ENCODE results near the gene EMID1.
"Not testable (repeated sequence)": the region's sequence is repeated elsewhere in the genome, so short reads cannot be mapped to it uniquely, and the experiment has no call there.

EMID1 gene

DNA sequence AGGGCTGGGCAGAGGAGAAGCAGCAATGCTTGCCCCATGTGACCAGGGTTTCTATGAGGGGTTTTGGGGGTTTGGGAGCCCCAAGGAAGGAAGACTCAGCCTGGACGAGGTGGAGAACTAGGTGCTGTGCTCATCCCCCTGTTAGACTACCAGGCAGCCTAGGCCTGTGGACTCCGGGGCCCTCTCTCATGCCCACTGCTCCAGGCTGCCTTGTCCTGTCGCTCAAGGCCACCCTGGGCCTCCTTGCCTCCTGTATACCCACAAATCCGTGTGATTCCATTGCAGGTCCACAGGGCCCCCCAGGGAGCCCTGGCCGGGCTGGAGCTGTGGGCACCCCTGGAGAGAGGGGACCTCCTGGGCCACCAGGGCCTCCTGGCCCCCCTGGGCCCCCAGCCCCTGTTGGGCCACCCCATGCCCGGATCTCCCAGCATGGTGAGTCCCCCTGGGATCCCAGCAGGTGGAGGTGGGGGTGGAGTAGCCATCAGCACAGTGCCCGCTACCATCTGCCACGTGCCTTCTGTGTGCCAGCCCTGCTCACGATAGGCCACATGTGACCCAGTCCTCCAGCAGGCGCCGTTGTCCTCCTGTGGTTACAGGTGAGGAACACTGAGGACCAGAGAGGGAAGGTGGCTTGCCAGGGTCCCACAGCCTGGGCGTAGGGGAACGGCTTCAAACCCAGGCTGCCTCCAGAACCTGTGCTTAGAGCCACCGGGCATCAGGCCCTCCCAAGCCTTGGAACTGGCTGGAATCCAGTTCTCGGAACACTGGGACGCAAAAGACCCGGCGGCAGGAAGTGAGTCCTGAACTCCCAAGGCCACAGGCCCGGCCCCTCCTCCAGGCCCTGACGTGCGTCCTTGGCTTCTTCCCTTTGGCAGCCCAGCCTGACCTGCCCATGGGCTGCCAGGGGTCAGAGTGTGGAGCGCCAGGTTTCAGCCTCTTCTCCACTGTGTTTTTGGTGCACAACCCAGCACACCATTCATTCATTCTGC is 26.6 kb downstream of the EMID1 start:
- DNase-seq, result no peak

DNA sequence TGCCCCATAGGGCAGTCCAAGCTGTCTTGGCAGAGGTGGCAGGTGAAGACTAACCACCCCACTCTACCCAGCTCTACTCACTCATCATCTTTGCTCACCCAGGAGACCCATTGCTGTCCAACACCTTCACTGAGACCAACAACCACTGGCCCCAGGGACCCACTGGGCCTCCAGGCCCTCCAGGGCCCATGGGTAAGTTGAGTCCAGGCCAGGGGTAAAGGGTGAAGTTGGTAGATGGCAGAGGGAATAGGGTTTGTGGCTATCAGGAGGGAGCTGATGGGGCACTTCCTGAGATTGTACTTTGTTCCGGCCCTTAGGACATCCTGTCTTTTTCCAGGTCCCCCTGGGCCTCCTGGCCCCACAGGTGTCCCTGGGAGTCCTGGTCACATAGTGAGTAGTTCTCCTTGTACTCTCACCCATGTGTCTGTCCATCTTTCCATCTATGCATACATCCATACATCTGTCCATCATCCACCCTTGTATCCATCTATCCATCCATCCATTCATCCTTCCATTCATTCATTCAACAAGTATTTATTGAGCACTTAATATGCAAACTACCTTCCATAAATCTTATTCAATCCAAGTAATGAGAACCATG is 27.7 kb downstream of the EMID1 start:
- DNase-seq, result no peak

DNA sequence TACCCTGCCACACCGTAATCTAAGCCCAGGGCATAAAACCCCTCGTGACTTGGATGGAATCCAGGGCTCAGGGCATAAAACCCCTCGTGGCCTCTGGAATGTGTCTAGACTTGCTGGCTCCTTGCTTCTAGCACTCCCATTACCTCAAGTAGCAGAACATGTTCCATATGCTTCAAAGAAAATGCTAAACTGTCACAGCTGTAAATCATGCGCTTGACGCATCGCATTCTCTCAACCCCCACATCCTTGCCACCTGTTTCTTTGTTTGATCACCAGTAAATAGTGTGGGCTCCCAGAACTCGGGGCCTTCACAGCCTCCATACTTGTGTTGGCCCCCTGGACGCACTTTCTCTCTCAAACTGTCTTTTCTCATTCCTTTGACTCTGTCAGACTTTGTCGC is 34.8 kb downstream of the EMID1 start:
- not testable (repeated sequence) for DNase-seq

DNA sequence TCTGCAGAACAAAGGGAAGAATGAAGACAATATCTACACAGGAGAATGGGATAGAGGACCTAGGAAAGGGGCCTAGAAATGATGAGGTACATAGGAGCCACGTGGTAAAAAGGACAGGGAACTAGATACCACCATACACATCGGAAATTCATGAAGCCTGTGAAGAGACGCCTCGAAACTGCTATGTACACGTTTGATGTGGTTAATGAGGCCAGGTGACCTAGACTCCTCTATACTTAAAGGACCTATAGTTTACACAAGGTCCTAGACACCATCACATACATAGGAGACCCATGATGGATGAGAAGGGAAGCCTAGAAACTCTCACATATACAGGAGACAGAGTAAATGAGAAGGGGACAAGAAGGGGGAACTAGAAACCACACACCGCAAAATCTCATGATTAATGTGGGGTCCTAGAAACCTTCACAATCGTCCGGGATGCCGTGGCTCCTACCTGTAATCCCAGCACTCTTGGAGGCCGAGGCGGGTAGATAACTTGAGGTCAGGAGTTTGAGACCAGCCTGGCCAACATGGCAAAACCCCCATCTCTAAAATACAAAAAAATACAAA is 38.3 kb downstream of the EMID1 start:
- no peak for DNase-seq

DNA sequence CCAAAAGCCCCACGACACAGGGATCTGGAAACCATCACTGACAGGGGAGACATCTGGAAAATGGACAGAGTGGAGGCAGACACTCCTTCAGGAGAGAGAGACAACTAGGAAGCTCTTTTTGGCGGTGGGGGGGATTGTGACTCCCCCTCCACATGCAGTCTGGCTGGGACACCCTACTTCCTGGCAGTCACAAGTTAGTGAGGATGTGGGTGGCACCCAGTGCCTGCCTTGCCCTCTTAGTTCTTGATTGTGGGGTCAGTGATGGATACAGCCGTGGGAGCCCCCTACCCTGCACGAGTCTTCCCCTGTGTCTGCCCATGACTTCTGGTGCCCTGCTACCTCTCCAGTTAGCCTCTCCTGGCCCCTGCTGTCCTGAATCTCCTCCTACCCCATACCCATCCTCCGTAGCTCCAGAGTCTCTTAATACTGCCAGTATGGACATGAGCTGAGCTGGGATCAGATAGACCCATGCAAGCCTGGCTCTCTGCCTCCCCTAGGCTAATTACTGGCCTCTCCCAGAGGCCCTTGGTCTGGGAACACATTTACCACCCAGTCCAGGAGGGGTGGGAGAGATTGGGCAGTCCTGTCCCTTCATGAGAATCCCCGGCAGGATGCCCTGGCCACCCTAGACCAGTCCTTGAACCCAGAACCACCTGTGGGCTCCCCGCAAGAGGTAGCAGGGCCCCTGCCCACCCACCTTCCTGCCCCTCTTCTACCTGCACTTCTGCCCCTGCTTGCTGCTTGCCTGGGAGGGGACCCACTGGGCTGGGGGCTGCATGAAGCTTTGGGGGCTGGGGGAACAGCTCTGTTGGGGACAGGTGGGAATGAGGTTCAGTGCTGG is 39.3 kb downstream of the EMID1 start:
- DNase-seq, result no peak

DNA sequence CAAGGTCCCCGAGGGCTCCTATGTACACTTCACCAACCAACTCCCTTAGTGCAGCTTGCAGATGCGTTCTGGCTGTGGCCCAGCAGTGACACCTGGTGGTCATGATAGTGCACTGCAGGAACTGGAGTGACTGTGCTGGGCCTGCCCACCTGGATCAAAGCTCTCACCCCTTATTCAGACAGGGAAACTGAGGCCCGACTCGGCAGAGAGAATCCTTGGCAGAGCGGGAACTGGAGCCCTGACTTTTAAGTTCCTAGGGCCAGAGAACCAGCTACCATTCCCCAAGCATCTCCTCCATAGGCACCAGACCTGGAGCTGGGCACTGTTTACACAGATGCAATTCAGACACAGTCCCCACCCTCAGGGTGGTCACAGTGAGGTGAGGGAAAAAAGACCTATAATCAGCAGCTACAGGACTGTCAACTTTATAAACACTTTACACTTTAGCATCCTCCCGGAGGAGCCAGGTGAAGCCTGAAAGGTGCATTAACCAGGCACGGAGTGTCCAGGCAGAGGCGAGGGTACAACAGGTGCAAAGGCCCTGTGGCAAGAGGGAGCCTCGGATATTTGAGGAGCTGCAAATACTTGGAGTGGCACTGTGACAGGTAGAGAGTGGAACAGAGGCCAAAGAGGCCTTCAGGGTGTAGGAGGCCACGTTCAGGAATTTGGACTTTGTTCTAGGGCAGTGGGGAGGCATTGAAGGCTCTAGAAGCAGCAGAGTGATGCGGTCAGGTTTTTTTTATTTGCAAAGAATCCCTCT is 40.1 kb downstream of the EMID1 start:
- peak; percentile 45 for DNase-seq

DNA sequence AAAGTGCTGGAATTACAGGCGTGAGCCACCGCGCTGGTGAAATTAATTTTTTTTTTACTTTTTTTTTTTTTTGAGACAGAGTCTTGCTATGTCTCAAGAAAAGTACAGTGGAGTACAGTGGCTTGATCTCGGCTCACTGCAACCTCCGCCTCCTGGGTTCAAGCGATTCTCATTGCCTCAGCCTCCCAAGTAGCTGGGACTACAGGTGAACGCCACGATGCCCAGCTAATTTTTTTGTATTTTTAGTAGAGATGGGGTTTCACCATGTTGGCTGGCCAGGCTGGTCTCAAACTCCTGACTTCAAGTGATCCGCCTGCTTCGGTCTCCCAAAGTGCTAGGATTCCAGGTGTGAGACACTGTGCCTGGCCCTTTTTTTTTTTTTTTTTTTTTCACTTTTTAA is 42.2 kb downstream of the EMID1 start:
- not testable (repeated sequence) for DNase-seq

DNA sequence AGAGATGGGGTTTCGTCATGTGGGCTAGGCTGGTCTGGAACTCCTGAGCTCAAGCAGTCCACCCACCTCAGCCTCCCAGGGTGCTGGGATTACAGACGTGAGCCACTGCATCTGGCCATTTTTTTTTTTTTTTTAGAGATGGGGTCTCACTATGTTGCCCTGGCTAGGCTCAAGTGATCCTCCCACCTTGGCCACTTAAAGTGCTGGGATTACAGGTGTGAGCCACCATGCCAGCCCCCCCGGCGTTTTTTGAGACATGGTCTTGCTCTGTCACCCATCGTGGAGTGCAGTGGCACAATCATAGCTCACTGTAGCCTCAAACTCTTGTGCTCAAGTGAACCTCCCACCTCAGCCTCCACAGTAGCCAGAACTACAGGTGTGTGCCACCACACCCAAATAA is 45.6 kb downstream of the EMID1 start:
- DNase-seq, result no peak

DNA sequence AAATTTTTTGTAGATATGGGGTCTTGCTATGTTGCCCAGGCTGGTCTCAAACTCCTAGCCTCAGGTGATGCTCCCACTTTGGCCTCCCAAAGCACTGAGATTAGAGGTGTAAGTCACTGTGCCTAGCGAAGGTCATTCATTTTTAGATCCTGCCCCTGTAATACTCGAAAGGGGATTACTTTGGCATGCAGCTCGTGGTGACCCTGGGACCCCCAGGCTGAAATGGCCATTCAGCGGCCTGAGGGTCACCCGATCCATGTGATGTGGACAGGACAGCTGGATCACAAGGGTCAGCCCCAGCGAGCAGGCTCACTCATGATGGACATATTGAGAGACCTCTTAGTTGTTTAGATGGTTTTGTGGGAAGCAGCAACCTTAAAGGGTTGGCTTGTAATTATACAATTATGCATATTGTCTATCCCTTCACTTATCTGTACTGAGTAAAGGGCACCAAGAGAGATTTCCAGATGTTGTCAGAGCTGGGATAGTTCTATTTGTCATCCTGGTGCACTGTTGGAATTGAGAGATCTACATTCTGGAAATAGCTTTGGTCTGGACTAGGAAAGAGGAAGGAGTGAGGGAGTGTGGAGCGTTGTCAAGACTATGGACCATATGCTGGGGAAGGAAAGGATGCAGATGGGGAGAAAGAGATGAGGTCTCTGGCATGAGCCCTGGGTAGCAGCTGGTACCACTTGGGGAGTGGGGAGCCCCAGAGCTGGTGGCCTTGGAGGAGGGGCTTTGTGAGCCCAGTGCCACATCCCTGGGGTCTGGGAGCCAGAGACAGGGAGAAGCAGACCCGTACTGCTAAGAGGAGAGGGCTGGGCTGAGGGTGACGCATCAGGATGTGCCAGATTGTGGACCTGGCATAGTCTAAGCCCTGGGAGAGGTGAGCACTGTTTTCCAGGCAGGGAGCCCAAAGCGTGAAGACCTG is 46.5 kb downstream of the EMID1 start:
- no peak for DNase-seq

DNA sequence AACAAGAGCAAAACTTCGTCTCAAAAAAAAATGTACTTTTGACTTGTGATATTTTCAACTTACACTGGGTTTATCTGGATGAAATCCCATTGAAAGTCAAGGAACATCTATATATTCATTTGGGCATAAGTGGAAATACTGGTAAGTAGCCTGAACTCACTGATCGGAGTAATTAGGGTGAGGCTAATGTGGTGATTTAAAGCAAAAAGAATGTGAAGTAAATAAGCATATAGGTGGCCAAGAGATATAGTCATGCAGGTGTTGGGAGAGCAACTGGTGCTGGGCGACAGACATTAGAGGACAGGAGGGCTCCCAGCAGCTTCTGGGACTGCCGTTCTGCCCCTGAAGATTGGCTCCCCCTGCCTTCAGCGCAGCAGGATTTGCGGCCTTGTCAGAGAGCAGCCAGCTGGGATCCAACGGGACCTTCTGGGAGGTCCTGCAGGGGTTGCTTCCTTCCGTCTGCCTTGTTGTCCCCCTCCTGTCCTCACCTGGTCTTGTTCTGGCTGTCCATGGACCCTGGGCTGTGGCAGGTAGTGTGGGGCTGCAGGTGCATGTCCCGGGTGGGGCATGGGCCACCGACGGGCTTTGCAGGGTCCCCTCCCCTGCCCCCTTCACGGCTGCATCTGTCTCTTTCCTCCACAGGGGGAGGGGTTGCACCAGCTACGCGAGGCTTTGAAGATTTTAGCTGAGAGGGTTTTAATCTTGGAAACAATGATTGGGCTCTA is 48.0 kb downstream of the EMID1 start:
- no peak for DNase-seq

DNA sequence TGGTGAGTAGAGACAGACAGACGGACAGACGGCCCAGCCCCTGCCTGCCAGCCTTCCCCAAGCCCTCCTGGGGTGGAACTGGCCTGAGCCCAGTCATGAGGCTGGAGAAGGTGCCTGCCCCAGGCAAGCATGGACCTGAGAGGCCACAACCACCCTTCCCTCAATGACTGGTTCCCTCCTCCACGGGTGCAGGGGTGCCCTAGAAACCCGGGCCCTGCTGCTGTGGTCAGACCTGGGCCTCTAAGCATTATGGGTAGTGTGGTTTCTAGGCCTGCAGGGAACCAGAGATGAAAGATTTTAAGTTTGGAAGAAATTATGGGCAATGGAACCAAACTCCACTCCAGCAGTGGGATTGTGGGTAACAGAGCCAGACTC is 48.6 kb downstream of the EMID1 start:
- no peak for DNase-seq

DNA sequence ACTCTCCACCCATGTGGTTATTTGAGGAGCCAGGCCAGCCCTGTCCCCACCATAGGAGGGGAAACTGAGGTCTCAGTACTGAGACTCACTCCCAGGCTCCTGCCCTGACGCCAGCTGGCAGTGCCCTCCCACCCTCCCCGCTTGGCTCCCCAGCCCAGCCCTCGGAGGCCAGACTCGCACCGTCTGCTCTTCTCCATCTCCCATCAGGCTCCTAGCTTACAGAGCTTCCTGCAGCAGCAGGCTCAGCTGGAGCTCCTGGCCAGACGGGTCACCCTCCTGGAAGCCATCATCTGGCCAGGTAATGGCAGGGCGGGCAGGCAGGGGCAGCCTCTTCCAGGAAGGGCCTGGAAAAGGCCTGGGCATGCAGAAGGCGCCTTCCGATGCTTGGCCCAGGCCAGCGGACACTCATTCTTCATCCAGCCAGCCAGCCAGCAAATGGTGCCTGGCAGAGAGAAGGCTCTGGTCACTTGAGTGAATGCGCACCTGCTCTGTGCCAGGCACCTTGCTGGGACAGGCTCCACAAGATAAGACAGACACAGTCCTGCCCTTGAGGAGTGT is 49.4 kb downstream of the EMID1 start:
- no peak for DNase-seq

DNA sequence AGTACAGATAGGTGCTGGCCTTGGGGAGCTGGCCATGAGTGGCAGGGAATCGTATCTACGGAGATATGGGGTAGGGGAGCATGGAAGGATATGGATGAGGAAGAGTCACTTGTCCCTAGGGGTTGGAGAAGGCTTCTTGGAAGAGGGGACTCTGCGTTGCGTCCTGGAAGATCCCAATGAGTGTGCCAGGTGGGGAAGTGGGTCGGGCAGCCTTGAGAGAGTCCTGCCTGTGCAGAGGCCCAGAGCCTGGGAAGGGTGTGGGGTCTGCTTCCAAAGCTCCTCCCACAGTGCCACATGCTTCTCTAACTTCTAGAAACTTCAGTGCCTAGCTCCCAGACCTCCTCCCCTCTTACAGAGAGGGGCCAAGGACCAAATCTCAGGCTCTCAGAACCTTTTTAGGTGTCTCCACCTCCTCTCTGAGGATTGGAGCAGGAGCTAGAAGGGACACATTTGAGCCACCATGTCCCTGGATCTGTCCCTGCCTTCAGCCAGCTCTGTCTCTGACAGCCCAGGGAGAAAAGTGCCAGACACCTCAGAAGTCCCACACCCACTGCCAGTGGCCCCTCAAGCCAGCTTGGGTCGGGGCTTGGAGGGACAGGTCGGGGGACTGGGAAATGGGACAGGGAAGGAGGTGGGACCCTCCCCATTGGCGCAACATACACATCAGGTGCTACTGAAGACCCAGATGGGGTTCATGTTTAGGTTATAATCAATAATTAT is 51.1 kb downstream of the EMID1 start:
- no peak for DNase-seq

DNA sequence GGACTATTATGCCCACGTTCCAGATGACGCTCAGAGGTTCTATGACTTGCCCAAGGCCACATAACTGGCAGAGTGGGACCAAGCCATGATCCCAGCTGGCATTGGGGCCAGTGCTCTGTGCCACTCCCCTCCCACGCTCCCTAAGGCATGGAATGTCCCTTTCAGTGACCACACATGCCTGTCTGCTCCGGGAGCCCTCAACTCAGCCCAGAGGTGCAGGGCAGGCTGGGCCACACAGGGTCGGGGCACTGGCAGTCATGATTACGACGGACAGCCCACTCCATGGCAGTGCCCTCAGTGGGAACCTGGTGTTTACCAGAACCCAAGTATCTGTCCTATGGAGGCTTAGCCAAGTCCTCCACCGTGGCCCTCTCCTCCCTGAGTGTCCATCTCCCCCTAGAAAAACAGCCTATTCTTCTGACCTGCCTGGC is 52.1 kb downstream of the EMID1 start:
- DNase-seq, result no peak

DNA sequence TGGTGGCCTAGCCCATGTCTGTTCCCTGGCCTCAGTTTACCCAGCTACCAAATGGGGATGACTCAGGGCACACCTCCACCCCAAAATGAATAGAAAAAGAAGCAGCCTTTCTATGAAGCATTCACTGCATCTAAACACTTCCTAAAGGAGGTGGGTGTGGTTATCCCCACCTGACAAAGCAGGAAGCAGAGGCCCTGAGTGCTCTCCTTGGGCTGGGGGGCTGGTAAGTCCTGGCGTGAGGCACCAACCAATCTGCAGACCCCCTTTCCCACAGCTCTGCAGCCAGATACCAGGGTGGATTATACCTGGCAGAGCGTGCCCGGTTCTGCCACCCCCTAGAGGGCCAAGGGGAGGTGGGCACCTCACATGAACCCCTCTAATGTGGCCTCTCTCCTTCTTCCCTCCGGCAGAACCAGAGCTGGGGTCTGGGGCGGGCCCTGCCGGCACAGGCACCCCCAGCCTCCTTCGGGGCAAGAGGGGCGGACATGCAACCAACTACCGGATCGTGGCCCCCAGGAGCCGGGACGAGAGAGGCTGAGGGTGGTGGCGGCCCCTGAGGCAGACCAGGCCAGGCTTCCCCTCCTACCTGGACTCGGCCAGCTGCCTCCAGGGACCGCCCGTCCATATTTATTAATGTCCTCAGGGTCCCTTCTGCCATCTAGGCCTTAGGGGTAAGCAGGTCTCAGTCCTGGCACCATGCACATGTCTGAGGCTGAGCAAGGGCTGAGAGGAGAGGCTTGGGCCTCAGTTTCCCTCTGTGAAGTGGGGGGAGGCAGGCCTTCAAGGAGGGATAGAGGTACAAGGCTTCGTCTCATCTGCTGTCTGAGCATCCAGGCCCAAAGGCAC is 52.9 kb downstream of the EMID1 start:
- no peak for DNase-seq

DNA sequence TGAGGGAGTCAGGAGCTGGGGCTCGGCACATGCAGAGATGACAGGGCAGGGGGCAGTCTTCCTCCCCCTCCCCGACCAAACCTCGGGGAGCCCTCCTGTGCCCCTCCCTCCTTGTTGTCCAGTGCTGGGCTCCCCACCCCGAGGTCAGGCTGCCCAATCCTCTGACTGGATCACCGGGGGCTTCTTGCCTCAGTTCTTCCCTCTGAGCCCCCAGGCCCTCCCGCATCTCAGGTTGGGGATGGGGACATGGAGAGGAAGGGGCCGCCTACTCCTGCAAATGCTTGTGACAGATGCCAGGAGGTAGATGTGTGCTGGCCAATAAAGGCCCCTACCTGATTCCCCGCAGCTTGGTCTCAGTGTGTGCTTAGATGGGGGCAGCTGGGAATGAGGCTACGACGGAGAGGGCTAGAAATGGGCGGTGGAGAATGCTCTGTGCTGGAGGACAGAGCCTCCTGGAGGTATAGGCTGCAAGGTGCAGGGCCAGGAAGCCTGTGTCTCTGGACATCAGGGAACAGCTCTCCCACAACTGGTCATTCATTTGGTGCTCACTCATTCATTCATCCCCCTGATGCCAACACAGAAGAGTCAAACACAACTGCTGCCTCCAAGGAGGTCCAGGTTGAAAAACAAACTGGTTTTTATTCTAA is 53.7 kb downstream of the EMID1 start:
- DNase-seq, result no peak

DNA sequence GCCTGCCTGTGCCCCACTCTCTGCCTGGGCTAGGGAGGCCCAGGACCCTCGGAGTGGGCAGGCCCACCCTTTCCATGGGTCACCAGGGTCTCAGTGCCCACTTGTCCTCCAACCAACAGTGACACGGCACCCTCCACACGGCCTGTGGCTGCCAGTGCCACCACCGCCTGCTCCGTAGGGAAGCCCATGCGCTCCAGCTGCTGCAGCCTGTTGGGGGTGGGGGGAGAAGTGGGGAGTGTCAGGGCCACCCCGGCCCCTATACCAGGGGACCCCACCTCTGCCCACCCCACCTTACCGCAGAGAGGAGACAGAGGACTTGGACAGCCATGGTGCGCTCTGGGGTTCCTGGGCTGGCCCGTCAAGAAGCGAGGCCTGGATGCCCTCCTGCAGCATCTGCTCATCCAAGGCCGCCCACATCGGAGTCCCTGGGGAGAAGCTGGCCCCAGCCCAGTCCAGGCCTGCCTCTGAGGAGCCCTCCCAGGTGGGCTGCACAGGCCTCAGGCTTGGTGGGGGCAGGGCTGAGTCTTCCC is 54.4 kb downstream of the EMID1 start:
- no peak for DNase-seq
